ENCODE data around the gene LARGE2. TPM values are rescaled to one million over a fixed set of nuclear protein-coding genes. Genes with fewer than 3 reads are reported as not detected.

Gene LARGE2
- polyA plus RNA-seq, 1 donor (not counting 4 experiments of a cell fraction or from before 2014, with no cell fraction given), result 7.1 TPM

DNA sequence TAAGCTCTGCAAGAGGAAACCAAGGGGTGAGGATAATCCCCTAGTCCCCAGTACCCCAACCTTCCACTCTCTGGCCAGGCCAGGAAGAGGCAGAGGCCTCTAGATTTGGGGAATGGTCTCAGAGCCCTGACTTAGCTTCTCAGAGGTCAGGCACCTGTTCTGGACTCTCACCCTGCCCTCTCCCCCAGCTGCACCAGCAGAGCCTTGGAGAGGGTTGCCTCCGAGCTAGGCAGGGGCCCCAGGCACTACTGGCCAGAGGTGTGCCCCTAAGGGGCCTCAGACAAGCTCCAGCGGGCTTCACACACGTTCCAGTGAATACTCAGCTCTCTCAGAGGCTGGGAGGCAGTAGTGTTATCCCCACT is 23.4 kb upstream of the LARGE2 start:
- Histone ChIP-seq H3K27me3 (ENCODE audit: control insufficient read depth, extremely low read depth, insufficient read depth, low read length) (peaks cover 32% of the 10 kb centered on the region), H3K9ac (ENCODE audit: control insufficient read depth, extremely low read depth, insufficient read depth, low read length) (no peak overlapping the region), H3K4me3 (ENCODE audit: control insufficient read depth in 2 of 3, extremely low read depth in 1 of 3, insufficient read depth in 2 of 3, low read depth in 1 of 3, low read length in 3 of 3) (no peak overlapping the region), H3K79me2 (ENCODE audit: control insufficient read depth, insufficient read depth, low read length) (no peaks in the 10 kb centered on the region), H3K4me1 (ENCODE audit: control insufficient read depth, extremely low read depth, insufficient read depth, low read length) (peaks cover 7% of the 10 kb centered on the region), H3K27ac (ENCODE audit: control insufficient read depth, insufficient read depth, low read length) (no peak overlapping the region), H3K9me1 (ENCODE audit: control insufficient read depth, extremely low read depth, insufficient read depth, low read length) (no peaks in the 10 kb centered on the region), H3K36me3 (ENCODE audit: control insufficient read depth in 2 of 2, extremely low read depth in 1 of 2, insufficient read depth in 2 of 2, low read length in 2 of 2) (no peaks in the 10 kb centered on the region), H3K4me2 (ENCODE audit: control insufficient read depth, extremely low read depth, insufficient read depth, low read depth, low read length) (peak overlapping the region; percentile 62), H2AFZ (ENCODE audit: control insufficient read depth, low read length) (no peak overlapping the region), H4K20me1 (ENCODE audit: control insufficient read depth, extremely low read depth, insufficient read depth, low read length) (no peaks in the 10 kb centered on the region), H3K9me3 (ENCODE audit: control insufficient read depth, low read depth, low read length) (no peaks in the 10 kb centered on the region)
- TF ChIP-seq, protein P1, sequence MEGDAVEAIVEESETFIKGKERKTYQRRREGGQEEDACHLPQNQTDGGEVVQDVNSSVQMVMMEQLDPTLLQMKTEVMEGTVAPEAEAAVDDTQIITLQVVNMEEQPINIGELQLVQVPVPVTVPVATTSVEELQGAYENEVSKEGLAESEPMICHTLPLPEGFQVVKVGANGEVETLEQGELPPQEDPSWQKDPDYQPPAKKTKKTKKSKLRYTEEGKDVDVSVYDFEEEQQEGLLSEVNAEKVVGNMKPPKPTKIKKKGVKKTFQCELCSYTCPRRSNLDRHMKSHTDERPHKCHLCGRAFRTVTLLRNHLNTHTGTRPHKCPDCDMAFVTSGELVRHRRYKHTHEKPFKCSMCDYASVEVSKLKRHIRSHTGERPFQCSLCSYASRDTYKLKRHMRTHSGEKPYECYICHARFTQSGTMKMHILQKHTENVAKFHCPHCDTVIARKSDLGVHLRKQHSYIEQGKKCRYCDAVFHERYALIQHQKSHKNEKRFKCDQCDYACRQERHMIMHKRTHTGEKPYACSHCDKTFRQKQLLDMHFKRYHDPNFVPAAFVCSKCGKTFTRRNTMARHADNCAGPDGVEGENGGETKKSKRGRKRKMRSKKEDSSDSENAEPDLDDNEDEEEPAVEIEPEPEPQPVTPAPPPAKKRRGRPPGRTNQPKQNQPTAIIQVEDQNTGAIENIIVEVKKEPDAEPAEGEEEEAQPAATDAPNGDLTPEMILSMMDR (optimal IDR thresholded peaks at IDR 0.05 in 1 of 3, IDR thresholded peaks at IDR 0.05 in 1 of 3, conservative IDR thresholded peaks at IDR 0.05 in 1 of 3; ENCODE audit: extremely low read depth in 1 of 3, insufficient read depth in 2 of 3, low read length in 3 of 3), result no peak
- no peak for TF ChIP-seq EZH2 (IDR thresholded peaks at IDR 0.05; ENCODE audit: low read length)
- dilution Hi-C loops (cut with MboI; ENCODE audit: extremely low pct_ligation_motif_present, low sequenced_read_pairs), result no loop called here
- FAIRE-seq (no peak), DNase-seq (ENCODE audit: low read depth, low spot score) (no peak)

DNA sequence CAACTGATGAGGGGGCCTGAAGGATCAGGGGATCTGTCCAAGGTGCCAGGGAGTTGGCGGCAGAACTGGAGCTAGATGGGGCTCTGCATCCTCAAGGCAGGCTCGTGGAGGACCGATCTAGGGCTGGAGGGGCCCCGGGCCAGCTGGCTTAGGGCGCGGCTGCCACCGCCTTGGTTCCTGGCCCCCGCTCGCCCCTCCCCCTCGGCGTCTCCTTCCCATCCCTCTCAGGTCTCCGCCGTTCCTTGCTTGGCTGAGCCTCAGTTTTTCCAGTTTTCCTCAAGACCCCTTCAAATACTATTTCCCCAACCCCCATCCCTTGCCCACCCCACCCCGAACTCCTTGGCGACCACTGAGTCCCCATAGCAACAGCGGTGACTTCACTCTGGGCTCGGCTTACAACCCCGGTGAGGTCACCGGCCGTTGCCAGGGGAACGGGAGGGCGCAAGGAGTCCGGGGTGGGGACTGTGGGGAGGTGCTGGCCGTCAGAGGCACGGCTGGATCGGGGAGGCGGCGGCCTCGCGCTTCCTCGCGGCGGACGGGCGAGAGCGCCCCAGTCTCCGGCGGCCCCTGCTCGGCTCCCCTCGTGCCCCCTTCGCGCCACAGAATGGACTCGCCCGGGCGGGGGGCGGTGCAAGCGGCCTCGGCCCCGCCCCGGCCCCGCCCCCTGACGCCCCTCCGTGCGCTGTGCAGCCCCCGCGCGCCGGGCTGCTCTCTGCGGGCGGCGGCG is 22.8 kb upstream of the LARGE2 start:
- no peaks in the 10 kb centered on the region for H4K20me1 ChIP-seq (ENCODE audit: control insufficient read depth, extremely low read depth, insufficient read depth, low read length)
- H3K79me2 ChIP-seq (ENCODE audit: control insufficient read depth, insufficient read depth, low read length), result no peaks in the 10 kb centered on the region
- peak overlapping the region; percentile 52 for H3K9ac ChIP-seq (ENCODE audit: control insufficient read depth, extremely low read depth, insufficient read depth, low read length)
- dilution Hi-C loops (cut with MboI; ENCODE audit: extremely low pct_ligation_motif_present, low sequenced_read_pairs), result no loop called here
- no peak overlapping the region for H3K27ac ChIP-seq (ENCODE audit: control insufficient read depth, insufficient read depth, low read length)
- no peak for FAIRE-seq
- TF ChIP-seq EZH2 (IDR thresholded peaks at IDR 0.05; ENCODE audit: low read length), result no peak
- TF ChIP-seq, protein P1 (optimal IDR thresholded peaks at IDR 0.05 in 1 of 3, IDR thresholded peaks at IDR 0.05 in 1 of 3, conservative IDR thresholded peaks at IDR 0.05 in 1 of 3; ENCODE audit: extremely low read depth in 1 of 3, insufficient read depth in 2 of 3, low read length in 3 of 3), result no peak
- H3K36me3 ChIP-seq (ENCODE audit: control insufficient read depth in 2 of 2, extremely low read depth in 1 of 2, insufficient read depth in 2 of 2, low read length in 2 of 2), result no peaks in the 10 kb centered on the region
- H3K27me3 ChIP-seq (ENCODE audit: control insufficient read depth, extremely low read depth, insufficient read depth, low read length), result peaks cover 32% of the 10 kb centered on the region
- H3K9me1 ChIP-seq (ENCODE audit: control insufficient read depth, extremely low read depth, insufficient read depth, low read length), result no peaks in the 10 kb centered on the region
- H3K4me2 ChIP-seq (ENCODE audit: control insufficient read depth, extremely low read depth, insufficient read depth, low read depth, low read length), result peak overlapping the region; percentile 62
- peaks cover 7% of the 10 kb centered on the region for H3K4me1 ChIP-seq (ENCODE audit: control insufficient read depth, extremely low read depth, insufficient read depth, low read length)
- no peaks in the 10 kb centered on the region for H3K9me3 ChIP-seq (ENCODE audit: control insufficient read depth, low read depth, low read length)
- peak overlapping the region; percentile 40 to 52 (median 45) for H3K4me3 ChIP-seq (ENCODE audit: control insufficient read depth in 2 of 3, extremely low read depth in 1 of 3, insufficient read depth in 2 of 3, low read depth in 1 of 3, low read length in 3 of 3)
- H2AFZ ChIP-seq (ENCODE audit: control insufficient read depth, low read length), result peak overlapping the region; percentile 67
- DNase-seq (ENCODE audit: low read depth, low spot score), result peak; percentile 41

All from keratinocyte (primary cell).